OCI-LY1 (cell line): ENCODE measurements around the gene PSMD6.

ENCODE experiments used
- H2AFZ ChIP-seq: fragments of 200-600 bp; sonication (generic), shearing (Covaris generic); 2 replicates; pipeline ENCODE4 v1.6.0; 2014; ENCODE audit warnings: antibody characterized with exemption, mild to moderate bottlenecking, low read length
- H3F3A ChIP-seq: fragments of 200-600 bp; sonication (generic), shearing (Covaris generic); 2 replicates; pipeline ENCODE4 v1.6.0; 2014; ENCODE audit warnings: mild to moderate bottlenecking, antibody characterized with exemption, low read length, moderate library complexity; ENCODE audit not compliant: insufficient read depth
- H3K27ac ChIP-seq: fragments of 200-600 bp; sonication (generic); 2 replicates; pipeline ENCODE4 v1.5.1; 2014; ENCODE audit warnings: low read length, mixed run types, mild to moderate bottlenecking, low read depth; ENCODE audit not compliant: poor library complexity, severe bottlenecking
- H3K27me3 ChIP-seq: fragments of 200-600 bp; sonication (generic); 2 replicates; pipeline ENCODE4 v1.6.0; 2014; ENCODE audit warnings: antibody characterized with exemption, mild to moderate bottlenecking, low read length, moderate library complexity; ENCODE audit not compliant: insufficient read depth
- H3K36me3 ChIP-seq: fragments of 200-600 bp; sonication (generic); 2 replicates; pipeline ENCODE4 v1.6.1; 2014; ENCODE audit warnings: mild to moderate bottlenecking, antibody characterized with exemption, low read length, moderate library complexity, mixed read lengths; ENCODE audit not compliant: insufficient read depth
- H3K4me1 ChIP-seq: fragments of 200-600 bp; sonication (generic); 2 replicates; pipeline ENCODE4 v1.5.1; 2014; ENCODE audit warnings: mild to moderate bottlenecking, low read length, moderate library complexity; ENCODE audit not compliant: insufficient read depth, severe bottlenecking
- H3K4me2 ChIP-seq: fragments of 200-600 bp; sonication (generic), shearing (Covaris generic); 2 replicates; pipeline ENCODE4 v1.6.1; 2014; ENCODE audit warnings: low read length
- H3K4me3 ChIP-seq: fragments of 200-600 bp; sonication (generic); 2 replicates; pipeline ENCODE4 v1.5.1; 2014; ENCODE audit warnings: low read length, low read depth, mild to moderate bottlenecking, mixed read lengths; ENCODE audit not compliant: poor library complexity, severe bottlenecking
- H3K79me2 ChIP-seq: fragments of 200-600 bp; shearing (Covaris generic); 2 replicates; pipeline ENCODE4 v1.6.1; 2016; ENCODE audit warnings: mixed run types, low read length, mixed read lengths; ENCODE audit not compliant: insufficient read depth
- H3K9ac ChIP-seq: fragments of 200-600 bp; sonication (generic), shearing (Covaris generic); 2 replicates; pipeline ENCODE4 v1.6.1; 2014; ENCODE audit warnings: mild to moderate bottlenecking, low read length, mixed read lengths
- H3K9me2 ChIP-seq: fragments of 200-600 bp; sonication (generic), shearing (Covaris generic); 2 replicates; pipeline ENCODE4 v1.6.1; 2014; ENCODE audit warnings: low read depth, mild to moderate bottlenecking, low read length, mixed read lengths
- H3K9me3 ChIP-seq: fragments of 200-600 bp; shearing (Covaris generic); 2 replicates; pipeline ENCODE4 v1.6.1; 2014; ENCODE audit warnings: low read length, mixed read lengths
- H4K20me1 ChIP-seq: fragments of 200-600 bp; sonication (generic), shearing (Covaris generic); 2 replicates; pipeline ENCODE4 v1.6.0; 2016; ENCODE audit warnings: mild to moderate bottlenecking, low read length; ENCODE audit not compliant: insufficient read depth
- CTCF ChIP-seq: fragments of 200-600 bp; sonication (generic), shearing (Covaris generic); IDR thresholded peaks from 2 replicates; pipeline ENCODE4 v1.5.1; 2017; ENCODE audit warnings: mild to moderate bottlenecking, antibody characterized with exemption, low read length, moderate library complexity, mixed read lengths
- EZH2 ChIP-seq: fragments of 200-600 bp; sonication (generic), shearing (Covaris generic); IDR thresholded peaks from 2 replicates; pipeline ENCODE4 v1.8.0; 2017; ENCODE audit warnings: borderline replicate concordance, mixed run types, mild to moderate bottlenecking, antibody characterized with exemption, low read length, moderate library complexity, mixed read lengths

PSMD6 gene

GRCh38 chr3:63972987-63973386 lies 50.3 kb downstream of the PSMD6 start:
- no peak for TF ChIP-seq CTCF
- no peak for TF ChIP-seq EZH2
- H3F3A ChIP-seq, result no peaks in the 10 kb centered on the region
- H3K36me3 ChIP-seq, result peaks cover 33% of the 10 kb centered on the region; the same call in 1 of the 2 replicates
- H3K4me3 ChIP-seq, result no peak overlapping the region
- peaks cover 13% of the 10 kb centered on the region for H3K4me1 ChIP-seq
- no peak overlapping the region for H3K9ac ChIP-seq
- H4K20me1 ChIP-seq, result no peaks in the 10 kb centered on the region
- no peaks in the 10 kb centered on the region for H3K27me3 ChIP-seq
- no peak overlapping the region for H2AFZ ChIP-seq
- H3K9me3 ChIP-seq, result no peaks in the 10 kb centered on the region
- no peak overlapping the region for H3K4me2 ChIP-seq
- H3K27ac ChIP-seq, result no peak overlapping the region
- H3K79me2 ChIP-seq, result peaks cover 28% of the 10 kb centered on the region
- H3K9me2 ChIP-seq, result no peaks in the 10 kb centered on the region

DNA sequence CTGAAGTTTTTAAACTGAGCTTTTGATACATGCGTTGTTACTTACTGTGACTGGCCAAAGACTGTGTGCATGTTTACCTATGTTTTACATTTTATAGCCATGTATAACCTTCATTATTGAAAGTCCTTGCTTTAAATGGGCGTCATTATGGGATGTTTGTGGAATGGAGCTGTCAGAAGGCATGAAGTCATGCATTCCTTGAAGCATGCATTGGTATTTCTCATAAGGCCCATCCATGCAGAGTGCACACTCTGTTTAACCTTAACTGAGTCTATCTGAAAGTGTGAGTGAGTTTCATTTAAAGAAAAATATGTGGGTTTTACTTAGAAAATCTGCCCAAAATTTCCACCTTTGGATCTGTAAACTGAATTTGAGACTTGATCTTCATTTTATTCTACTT lies 51.1 kb downstream of the PSMD6 start:
- no peak overlapping the region for H3K27ac ChIP-seq
- no peak overlapping the region for H2AFZ ChIP-seq
- H3K4me2 ChIP-seq, result no peak overlapping the region
- H3F3A ChIP-seq, result no peaks in the 10 kb centered on the region
- H3K9me2 ChIP-seq, result no peaks in the 10 kb centered on the region
- peaks cover 33% of the 10 kb centered on the region; the same call in 1 of the 2 replicates for H3K36me3 ChIP-seq
- peaks cover 21% of the 10 kb centered on the region for H3K4me1 ChIP-seq
- no peak overlapping the region for H3K9ac ChIP-seq
- no peaks in the 10 kb centered on the region for H4K20me1 ChIP-seq
- no peaks in the 10 kb centered on the region for H3K9me3 ChIP-seq
- H3K79me2 ChIP-seq, result peaks cover 28% of the 10 kb centered on the region
- no peak for TF ChIP-seq CTCF
- no peak for TF ChIP-seq EZH2
- H3K27me3 ChIP-seq, result no peaks in the 10 kb centered on the region
- H3K4me3 ChIP-seq, result no peak overlapping the region

DNA sequence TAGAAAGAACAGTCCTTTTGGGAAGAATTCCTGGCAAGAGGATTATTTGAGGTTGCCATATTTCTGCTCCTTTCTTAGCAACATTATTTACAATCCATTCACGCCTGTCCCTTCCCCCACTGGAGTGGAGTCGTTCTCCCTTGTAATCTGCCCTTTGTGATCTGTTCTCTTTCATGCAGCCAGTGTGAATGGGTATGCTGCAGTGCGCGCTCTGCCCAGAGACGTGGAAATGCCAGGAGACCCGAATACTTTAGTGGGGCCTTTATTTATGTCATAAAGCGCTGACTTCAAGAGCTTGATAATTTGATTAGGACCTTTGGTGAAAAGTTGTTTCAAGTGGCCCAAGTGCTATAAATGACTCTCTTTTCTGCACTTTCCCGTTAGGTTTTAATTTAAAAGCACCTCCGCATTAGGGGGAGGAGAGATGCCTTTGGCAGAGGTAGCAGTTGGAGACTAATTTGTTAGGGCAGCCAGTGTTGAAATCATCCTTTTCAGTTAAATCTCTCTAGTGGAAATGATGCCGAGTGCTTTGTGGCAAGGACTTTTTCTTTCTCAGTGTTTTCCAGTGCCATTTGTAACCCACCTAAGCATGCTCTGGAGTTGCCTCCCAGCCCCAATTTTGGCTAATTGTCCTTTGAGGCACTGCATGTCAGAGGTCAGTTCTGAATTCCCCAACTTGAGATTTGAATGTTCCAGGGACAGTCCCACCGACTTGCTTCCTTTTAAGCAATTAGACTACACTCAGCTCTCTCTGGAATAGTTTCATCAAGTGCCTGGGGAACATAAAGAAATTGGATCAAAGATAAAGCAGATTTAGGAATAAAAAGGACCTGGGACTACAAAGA lies 52.4 kb downstream of the PSMD6 start:
- TF ChIP-seq EZH2 (no peak), CTCF (no peak)
- peaks cover 33% of the 10 kb centered on the region; the same call in 1 of the 2 replicates for H3K36me3 ChIP-seq
- no peaks in the 10 kb centered on the region for H3K27me3 ChIP-seq
- H3K9me2 ChIP-seq, result no peaks in the 10 kb centered on the region
- H3K27ac ChIP-seq, result no peak overlapping the region
- no peaks in the 10 kb centered on the region for H3K9me3 ChIP-seq
- H3K79me2 ChIP-seq, result peaks cover 28% of the 10 kb centered on the region
- H3K9ac ChIP-seq, result no peak overlapping the region
- no peak overlapping the region for H3K4me3 ChIP-seq
- H3K4me1 ChIP-seq, result peaks cover 35% of the 10 kb centered on the region
- no peaks in the 10 kb centered on the region for H3F3A ChIP-seq
- H2AFZ ChIP-seq, result no peak overlapping the region
- H4K20me1 ChIP-seq, result no peaks in the 10 kb centered on the region
- no peak overlapping the region for H3K4me2 ChIP-seq
